D341Med (cell line): ENCODE measurements around the gene FGF11.

ENCODE experiments used
- DNase-seq: peaks from one replicate; pipeline ENCODE4 v3.0.0; 2012; ENCODE audit warnings: low spot score

Gene FGF11

GRCh38 chr17:7439462-7440112 lies at the start of gene FGF11:
TSS of gene FGF11 (plus strand) at chr17:7439512. CDS start at chr17:7439621, 109 bp downstream.
- no peak for DNase-seq

DNA sequence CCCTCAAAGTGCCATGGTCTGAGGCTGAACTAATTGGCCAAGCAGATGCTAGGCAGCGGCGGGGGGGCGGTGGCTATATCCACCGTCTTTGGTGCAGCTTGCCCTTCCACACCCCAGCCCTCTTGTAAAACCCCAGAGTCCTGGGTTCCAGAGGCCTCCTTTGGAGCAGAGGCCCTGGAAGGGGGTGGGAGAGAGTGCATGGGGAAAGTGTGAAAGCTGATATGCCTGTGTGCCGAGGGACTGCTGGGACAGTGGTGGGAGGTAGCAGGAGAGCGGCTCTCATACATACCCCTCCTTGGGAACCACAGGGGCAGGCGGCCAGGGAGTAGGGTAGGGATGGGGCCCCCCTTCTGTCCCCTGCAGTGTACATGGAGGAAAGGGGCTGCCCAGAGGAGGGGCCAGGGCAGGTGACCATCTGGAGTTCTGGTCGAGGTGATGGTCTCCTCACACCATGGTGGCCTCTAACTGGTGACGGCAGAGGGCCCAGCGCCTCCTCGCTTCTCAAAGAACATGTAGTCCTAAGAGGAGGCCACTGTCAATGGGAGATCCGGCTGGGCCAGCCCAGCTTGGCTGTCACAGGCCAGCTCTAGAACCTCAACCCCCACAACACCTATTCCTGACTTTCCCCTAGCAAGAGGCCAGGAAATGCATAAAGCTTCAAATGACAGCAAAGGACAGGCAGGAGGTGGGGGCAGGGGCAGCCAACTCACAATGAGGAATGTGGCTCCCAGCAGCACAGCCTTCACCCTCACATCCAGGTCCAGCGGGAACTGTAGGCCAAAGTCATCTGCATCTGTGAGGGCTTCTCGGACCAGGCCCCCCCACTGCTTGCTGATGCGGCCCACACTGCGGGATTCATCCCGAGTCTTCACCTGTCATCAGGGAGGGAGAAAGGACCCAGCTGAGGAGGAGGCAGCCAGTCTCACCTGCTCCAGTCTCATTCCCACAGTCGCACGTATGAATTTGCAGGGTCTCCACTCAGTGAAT lies 49.1 kb upstream of the FGF11 start:
- DNase-seq = no peak

GRCh38 chr17:7391307-7391706 lies 48.0 kb upstream of the FGF11 start:
- no peak for DNase-seq

DNA sequence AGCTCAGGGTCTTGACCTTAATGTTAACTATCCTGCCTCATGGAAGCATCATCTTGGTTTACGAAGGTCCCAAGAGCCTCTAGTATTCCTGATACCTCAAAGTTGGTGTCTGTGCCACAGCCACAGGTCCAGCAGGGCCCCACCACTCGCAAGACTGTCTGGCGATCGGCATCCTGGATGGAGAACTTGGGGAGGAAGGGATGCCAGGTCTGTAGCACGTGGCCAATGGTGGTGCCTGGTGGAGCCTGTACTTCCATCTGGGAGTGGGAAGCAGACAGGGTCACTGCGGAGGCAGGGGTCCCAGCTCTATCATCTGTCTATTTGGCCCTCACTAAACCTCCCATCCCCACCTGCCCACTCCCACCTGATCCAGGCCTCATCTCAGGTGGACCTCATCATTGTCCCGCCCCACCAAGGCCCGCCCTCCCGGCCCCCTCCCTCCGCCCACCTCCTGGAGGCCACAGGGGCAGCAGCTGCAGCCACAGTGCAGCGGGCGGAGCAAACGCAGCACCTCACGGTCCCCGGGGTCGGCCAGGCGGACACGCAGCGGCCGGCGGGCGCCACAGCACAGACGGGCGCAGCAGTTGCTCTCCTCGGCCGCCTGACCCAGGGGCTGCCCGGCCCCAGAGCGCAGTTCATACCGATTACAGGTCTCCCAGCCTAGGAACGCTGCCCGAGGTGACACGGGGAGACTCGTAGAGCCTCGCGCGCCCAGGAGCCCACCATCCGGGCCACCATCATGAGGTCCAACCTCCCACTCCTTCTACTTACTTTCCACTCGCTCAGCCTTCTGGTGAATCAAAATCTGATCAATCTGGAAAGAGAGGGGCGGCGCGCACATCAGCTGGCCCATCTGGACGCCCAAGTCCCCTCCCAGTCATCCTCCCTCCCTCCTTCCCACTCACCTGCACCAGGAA lies 46.4 kb upstream of the FGF11 start:
- DNase-seq = no peak

GRCh38 chr17:7393613-7394451 lies 45.5 kb upstream of the FGF11 start:
- DNase-seq = peak; percentile 66

- peak; percentile 89 for DNase-seq
Observed at GRCh38 chr17:7394452-7395191, 44.7 kb upstream of the FGF11 start, which contains the start of gene PLSCR3. TSS of gene PLSCR3 (minus strand) at chr17:7394525. CDS start at chr17:7394110, 415 bp downstream.

GRCh38 chr17:7396147-7396546 lies 43.2 kb upstream of the FGF11 start:
- no peak for DNase-seq

DNA sequence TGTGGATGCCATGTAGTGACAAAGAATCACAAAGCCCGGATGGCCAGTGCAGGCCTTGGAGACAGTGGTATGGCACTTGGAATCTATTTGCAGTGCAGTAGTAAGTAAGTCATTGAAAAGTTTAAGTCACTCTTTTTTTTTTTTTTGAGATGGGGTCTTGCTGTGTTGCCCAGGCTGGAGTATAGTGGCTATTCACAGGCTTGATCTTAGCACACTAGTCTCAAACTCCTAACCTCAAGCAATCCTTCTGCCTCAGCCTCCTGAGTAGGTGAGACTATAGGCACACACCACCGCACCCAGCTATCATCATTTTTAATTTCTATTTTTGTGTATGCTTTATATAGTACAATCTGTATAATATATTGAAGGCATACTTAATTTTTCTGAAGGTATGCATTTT lies 40.7 kb upstream of the FGF11 start:
- DNase-seq = no peak

DNA sequence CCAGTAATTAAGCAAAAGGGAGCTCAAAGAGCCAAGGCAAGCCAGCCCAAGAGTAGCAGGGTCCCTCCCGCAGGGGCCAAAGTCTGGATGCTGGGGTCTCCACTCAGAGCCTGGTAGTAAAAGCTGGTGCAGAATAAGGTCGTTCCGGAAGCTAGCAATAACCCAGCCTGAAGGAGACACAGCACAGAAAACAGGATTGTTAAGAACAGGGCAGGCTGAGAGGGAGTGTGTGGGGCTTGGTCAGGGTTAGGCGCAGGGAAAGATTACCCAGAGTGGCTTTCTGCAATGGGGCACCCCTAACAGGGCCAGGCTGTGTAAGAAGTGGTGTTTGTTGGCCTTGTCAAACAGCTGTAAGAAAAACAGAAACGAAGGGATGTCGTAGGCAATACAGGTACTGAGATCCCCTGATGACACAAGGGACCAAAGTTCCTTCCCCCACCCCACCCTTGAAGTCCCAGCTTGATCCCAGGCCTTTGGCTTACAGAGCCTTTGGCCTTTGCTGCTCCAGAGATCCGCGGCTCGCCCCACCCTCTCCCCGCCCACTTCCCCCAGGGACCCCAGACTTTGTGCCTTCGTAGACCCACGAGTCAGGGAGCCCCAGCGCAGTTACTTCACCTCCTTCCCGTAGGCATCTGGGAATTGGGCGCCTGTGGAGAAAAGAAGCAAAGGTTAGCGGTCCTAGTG lies 36.1 kb upstream of the FGF11 start:
- DNase-seq = peak; percentile 51

GRCh38 chr17:7403727-7403976 lies 35.7 kb upstream of the FGF11 start:
- no peak for DNase-seq

GRCh38 chr17:7403977-7404736 lies 35.2 kb upstream of the FGF11 start, which contains the start of gene TMEM256:
TSS of gene TMEM256 (minus strand) at chr17:7404097. CDS start at chr17:7404084, 13 bp downstream.
- DNase-seq = peak; percentile 85

GRCh38 chr17:7404737-7405349 lies 34.5 kb upstream of the FGF11 start:
- peak; percentile 81 for DNase-seq

GRCh38 chr17:7405350-7406234 lies 33.7 kb upstream of the FGF11 start:
- DNase-seq = peak; percentile 43

GRCh38 chr17:7406235-7406825 lies 33.0 kb upstream of the FGF11 start:
- DNase-seq = no peak

DNA sequence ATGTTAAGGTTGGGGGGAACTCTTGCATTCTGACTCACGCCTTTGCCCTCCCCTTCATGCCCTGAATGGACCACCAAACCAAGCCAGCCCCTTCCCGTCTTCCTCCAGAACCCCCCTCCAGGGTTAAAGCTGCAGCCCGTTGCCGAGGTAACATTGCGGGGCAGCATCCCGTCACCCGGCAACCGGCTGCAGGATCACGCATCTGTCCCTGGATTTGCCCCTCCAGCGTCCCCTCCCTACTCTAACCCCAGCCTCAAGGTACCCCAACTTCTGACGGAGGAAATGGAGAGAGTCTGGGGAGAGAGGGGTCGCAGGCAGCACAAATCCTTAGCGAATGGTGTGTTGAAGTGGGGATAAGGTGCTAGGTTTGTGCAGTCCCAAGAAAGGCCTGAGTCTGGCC lies 32.2 kb upstream of the FGF11 start:
- DNase-seq = no peak

DNA sequence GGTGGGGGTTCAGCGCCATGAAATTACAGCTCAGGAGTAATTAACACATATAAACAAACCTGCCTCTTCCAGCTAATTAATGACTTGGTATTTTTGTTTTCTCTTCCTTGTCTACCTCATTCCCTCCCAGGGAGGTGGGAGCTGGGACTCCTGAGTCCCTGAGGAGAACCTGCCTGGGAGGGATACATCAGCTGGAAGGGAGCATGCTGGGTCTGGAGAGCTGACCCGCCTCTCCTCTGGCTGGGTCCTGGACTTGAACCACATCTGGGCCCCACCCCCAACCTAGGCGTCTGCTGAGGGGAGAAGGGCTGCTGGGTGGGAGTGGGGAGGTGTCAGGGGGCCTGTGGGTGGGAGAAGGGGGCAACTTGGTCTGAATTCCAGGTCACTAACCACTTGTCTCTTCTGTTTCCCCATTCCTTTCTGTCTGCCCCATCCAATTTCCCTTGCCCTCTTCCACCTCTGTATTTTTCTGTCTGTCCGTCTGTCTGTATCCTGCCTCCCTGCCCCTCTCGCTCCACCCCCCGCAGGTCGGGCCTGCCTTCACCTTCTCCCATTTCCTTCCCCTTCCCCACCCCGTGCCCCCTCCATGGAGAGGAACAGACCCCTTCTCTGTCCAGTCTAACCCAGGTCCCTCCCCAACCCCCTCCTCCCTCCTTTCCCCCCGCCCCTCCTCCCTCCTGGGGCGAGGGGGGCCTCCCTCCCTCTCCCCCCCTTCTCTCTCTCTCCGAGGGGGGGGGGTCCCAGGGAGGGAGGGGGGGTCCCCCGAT lies 31.6 kb upstream of the FGF11 start, which contains the start of gene NLGN2:
NLGN2 (plus strand) TSS at position 361 of the 767 bp plus-strand sequence. CDS start 411 bp downstream, outside the sequence.
- DNase-seq = no peak
